Neuron (in vitro differentiated cells): ENCODE measurements around the gene NME7.

Source experiments
- H2AFZ ChIP-seq: one replicate; pipeline ENCODE4 v1.6.1; 2013; ENCODE audit warnings: low read depth, mild to moderate bottlenecking, inconsistent platforms, low read length, moderate library complexity
- H3K27me3 ChIP-seq: one replicate; pipeline ENCODE4 v1.6.1; 2013; ENCODE audit warnings: low read length; ENCODE audit not compliant: insufficient read depth
- H3K36me3 ChIP-seq: one replicate; pipeline ENCODE4 v1.6.1; 2013; ENCODE audit warnings: low read length; ENCODE audit not compliant: insufficient read depth
- H3K4me1 ChIP-seq: one replicate; pipeline ENCODE4 v1.6.1; 2013; ENCODE audit warnings: low read length; ENCODE audit not compliant: insufficient read depth
- H3K4me3 ChIP-seq: 2 replicates; pipeline ENCODE4 v1.5.1; 2013; ENCODE audit warnings: mild to moderate bottlenecking, low read length, moderate library complexity
- H3K9me3 ChIP-seq: one replicate; pipeline ENCODE4 v1.6.1; 2013; ENCODE audit warnings: low read length

The NME7 gene

DNA sequence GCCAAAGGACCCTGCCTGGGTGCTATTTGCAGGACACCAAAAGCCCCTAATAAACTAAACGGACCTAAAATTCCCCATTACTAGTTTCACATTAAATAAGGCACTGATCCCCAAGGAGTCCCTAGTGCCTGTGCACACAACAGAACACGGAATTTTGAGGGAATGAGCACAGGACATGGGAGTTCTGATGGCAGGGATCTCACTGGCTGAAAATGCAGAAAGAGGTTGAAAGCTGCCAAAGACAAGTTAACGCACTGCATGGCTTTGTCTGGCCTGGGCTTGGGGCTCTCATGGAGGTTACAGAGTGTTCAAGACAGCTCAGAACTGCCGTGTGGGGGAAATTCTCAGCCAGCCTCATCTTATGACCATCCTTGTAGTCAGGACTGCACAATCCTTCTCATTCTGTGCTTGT lies 276.7 kb downstream of the NME7 start:
- H3K27me3 ChIP-seq, result no peaks in the 10 kb centered on the region

GRCh38 chr1:169090308-169090899 lies 277.2 kb downstream of the NME7 start:
- H3K27me3 ChIP-seq, result no peaks in the 10 kb centered on the region
- H3K9me3 ChIP-seq, result no peaks in the 10 kb centered on the region
- no peak overlapping the region for H2AFZ ChIP-seq
- no peak overlapping the region for H3K4me3 ChIP-seq
- H3K4me1 ChIP-seq, result peaks cover 6% of the 10 kb centered on the region
- no peaks in the 10 kb centered on the region for H3K36me3 ChIP-seq

More for the DNA sequence above, 276.7 kb downstream of the NME7 start:
- Histone ChIP-seq H2AFZ (no peak overlapping the region), H3K4me1 (peaks cover 6% of the 10 kb centered on the region), H3K36me3 (no peaks in the 10 kb centered on the region), H3K9me3 (no peaks in the 10 kb centered on the region), H3K4me3 (no peak overlapping the region)

DNA sequence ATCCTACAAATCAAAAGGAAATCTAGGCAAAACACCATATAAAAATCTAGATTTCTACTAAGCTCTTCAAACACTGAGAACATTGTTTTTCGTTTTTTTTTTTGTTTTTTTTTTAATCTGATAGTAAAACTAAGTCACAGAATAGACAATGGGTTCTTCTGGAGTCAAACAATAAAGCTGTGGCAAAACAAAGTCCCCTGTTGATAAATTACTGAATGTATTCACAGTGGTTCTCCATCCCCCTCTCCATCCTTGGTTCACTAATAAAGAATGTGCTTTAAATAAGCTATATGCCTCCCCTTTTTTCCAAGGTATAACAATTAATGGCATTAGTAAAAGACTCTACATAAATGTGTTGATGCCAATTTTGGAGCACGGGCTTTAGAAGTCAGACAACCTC lies 277.8 kb downstream of the NME7 start:
- H3K9me3 ChIP-seq, result no peaks in the 10 kb centered on the region
- no peak overlapping the region for H2AFZ ChIP-seq
- peaks cover 6% of the 10 kb centered on the region for H3K4me1 ChIP-seq
- no peaks in the 10 kb centered on the region for H3K36me3 ChIP-seq
- H3K27me3 ChIP-seq, result no peaks in the 10 kb centered on the region
- no peak overlapping the region for H3K4me3 ChIP-seq

DNA sequence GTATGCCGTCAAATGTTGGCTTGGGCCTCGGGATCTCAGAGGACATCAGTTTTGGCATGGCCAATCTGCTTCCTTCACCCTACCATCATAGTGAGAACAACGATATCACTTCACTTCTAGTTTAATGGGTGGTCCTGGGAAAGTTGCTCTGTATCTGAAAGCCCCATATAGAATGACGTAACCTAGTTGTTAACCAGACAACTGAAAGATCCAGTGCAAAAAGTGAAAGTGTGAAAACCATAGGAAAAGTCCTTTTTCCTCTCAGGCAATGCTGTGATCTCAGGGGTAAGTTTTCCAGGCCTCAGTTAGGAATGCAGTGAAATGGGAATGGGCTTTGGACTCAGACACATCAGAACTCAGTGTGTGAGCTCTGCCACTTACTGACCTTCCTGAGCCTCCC lies 279.7 kb downstream of the NME7 start:
- Histone ChIP-seq H2AFZ (no peak overlapping the region), H3K27me3 (no peaks in the 10 kb centered on the region), H3K4me3 (no peak overlapping the region), H3K4me1 (peaks cover 6% of the 10 kb centered on the region), H3K36me3 (no peaks in the 10 kb centered on the region), H3K9me3 (no peaks in the 10 kb centered on the region)

- no peaks in the 10 kb centered on the region for H3K36me3 ChIP-seq
- peaks cover 6% of the 10 kb centered on the region for H3K4me1 ChIP-seq
- H2AFZ ChIP-seq, result no peak overlapping the region
- no peak overlapping the region for H3K4me3 ChIP-seq
- no peaks in the 10 kb centered on the region for H3K9me3 ChIP-seq
- no peaks in the 10 kb centered on the region for H3K27me3 ChIP-seq
Measured at GRCh38 chr1:169086603-169087455, 280.8 kb downstream of the NME7 start.

DNA sequence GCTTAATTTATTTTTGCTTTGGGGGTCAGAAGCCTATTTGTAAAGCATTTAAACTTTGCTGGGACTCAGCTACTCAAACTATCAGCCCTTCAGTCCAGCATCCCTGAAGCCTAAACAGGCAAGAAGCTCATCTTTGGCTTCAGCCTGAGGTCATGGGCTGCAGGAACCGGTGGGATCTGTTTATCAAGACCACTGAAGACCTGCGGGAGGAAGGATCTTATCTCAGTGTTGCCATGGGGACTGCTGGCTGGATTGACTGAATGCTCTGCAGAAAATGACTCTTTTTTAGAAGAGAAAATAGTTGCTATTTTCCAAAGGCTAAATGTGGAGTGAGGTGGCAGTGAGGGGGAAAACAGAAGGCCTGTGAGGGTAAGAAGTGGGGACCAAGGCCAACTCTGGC lies 281.7 kb downstream of the NME7 start:
- Histone ChIP-seq H3K4me3 (no peak overlapping the region), H3K9me3 (no peaks in the 10 kb centered on the region), H3K36me3 (no peaks in the 10 kb centered on the region), H3K4me1 (peaks cover 6% of the 10 kb centered on the region), H3K27me3 (no peaks in the 10 kb centered on the region), H2AFZ (no peak overlapping the region)
